ENCODE data around the gene CYB5A.
"Not testable (repeated sequence)": the region's sequence is repeated elsewhere in the genome, so short reads cannot be mapped to it uniquely, and the experiment has no call there.

The CYB5A gene

GRCh38 chr18:74291771-74292540, at the start of gene CYB5A:
Gene CYB5A, minus strand, starts transcription at chr18:74291963. Its CDS starts 88 bp downstream, at chr18:74291875.
- peak; percentile 90 for DNase-seq

- DNase-seq = no peak
Observed at GRCh38 chr18:74337912-74338309, 46.1 kb upstream of the CYB5A start.

GRCh38 chr18:74337155-74337911, 45.6 kb upstream of the CYB5A start:
- DNase-seq = no peak

DNA sequence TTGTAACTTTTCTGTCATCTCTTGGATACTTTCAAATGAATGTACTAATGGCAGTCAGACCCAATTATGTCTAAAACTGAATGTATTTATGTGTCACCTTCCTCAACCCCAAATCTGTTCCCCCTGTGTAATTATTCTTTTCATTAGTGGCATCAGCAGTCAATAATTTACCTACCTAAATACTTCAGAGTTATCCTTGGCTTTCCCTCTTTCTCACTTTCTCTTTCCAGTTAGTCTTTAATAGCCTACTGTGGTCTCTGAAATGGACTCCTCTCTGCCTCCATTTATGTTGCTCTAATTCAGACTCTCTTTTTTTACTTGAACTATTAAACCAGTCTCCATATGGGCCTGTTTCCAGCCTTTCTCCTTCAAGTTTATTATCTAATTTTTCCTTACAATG, 44.9 kb upstream of the CYB5A start:
- no peak for DNase-seq

DNA sequence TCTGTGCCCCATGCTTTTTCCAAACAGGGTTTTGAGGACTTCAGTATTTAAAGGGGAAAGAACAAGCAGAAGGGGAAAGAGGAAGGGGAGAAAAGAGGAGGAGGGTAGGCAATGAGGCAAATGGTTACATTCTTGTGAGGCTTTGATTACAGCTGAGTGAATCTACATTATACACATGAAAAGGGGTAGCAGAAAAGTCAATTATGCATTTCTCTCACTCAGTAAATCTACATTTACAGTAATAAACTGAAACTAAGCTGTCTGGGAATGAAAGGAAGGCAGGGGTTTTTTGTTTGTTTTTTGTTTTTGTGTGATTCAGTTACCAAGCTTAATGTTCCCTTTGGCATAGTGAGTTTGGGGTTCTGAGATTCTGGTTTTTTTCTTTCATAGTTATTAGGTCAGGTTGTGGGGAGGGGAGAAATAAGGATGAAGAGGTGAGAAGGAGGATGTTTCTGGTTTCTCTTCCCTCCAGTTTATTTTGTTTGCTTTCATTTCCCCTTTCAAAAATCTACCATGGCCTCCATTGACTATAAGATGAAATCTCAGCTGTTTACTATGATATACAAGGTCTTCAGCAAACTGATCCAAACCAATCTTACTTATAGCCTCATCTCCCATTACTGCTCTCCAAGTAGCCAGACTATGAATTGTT, 42.6 kb upstream of the CYB5A start:
- DNase-seq = no peak

- DNase-seq = no peak
Observed at GRCh38 chr18:74333091-74333490, 41.3 kb upstream of the CYB5A start.

GRCh38 chr18:74331404-74331803, 39.6 kb upstream of the CYB5A start:
- no peak for DNase-seq

GRCh38 chr18:74329688-74330205, 38.0 kb upstream of the CYB5A start:
- no peak for DNase-seq

GRCh38 chr18:74328206-74328605, 36.4 kb upstream of the CYB5A start:
- no peak for DNase-seq

- DNase-seq = not testable (repeated sequence)
Observed at GRCh38 chr18:74326791-74327190, 35.0 kb upstream of the CYB5A start.

GRCh38 chr18:74326231-74326630, 34.5 kb upstream of the CYB5A start:
- DNase-seq = no peak

- no peak for DNase-seq
Observed at GRCh38 chr18:74316257-74317170, 24.8 kb upstream of the CYB5A start.

DNA sequence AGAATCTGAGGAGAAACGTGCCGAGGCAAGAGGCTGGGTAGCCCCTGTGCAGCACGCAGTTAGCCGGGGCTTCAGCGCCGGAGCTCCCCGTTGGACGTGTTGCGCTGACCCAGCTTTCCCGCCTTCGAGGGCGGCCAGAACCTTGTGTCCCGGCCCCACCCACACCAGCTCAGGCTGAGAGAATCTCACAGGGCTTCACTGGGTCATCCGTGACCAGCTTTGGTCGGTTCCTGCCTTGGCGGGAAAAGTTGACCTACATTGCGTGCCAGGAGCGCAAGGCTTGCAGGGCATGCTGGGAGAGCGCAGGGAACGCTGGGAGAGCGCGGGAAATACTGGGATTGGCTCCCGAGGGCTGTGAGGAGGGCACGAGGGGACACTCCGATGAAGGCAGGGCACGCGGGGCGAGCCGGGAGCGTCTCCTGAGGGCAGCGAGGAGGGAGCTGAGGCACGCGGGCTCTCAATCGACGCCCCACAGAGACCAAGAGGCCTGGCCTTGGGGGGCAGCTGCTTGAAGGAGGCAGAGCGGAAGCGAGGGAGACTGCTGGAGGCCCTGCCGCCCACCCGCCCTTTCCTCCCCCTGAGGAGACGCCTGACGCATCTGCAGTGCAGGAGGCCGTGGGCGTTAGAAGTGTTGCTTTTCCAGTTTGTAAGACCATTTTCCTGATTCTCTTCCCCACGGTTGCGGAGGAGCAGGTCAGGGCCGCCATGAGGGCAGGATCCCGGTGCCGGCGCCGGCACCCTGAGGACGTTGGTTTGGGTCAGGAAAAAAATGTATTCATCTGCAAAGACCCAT, 23.9 kb upstream of the CYB5A start, which contains the start of gene C18orf63:
C18orf63 (plus strand) TSS at position 376 of the 793 bp plus-strand sequence. CDS start 2,027 bp downstream, outside the sequence.
- DNase-seq = no peak

DNA sequence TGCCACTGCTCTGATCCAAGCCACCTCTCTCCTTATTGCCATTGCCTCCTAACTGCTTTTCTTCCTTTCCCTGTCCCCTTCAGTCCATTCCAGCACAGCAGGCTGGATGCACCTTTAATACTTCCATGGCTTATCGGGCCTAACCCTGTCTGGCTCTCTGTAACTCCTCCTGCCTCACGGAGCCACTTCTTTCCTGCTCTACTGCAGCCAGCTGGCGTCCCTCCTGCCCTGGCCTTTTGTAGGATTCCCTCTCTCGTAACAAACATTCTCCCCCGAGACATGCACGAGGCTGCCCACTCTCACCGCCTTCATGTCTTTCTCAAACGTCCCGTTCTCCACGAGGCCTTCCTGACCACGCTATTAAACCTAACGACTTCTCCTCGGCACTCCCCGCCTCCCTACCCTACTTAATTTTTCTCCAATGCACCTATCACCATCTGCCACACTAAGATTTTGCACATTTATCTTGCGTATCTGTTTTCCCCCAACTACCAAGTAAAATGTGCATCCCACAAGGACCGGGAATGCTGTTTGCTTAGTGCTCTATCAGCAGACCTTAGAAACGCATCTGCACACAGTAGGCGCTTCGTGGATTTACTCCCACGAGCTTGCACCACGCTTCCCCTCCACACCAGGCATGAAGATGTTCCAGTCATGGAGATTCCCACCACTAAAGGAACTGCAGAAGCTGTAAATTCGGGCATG, 23.1 kb upstream of the CYB5A start:
- no peak for DNase-seq

DNA sequence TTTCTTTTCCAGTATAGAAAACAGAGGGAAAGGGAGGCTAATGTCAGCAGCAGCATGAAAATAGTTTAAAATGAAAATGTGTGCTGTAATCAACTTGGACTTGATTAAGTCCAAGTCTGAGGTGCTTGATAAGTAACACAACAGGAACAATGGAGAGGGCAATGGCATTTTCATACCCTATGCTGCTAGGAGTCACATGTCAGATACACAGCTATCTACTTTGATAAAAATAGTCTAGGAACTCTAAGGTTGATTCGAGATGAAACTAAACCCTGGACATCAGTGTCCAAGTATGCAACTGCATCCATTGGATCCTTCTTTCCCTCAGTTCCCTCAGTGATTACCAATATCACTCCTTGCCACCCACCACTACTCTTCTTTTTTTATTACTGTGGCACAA, 19.2 kb upstream of the CYB5A start:
- DNase-seq = no peak

DNA sequence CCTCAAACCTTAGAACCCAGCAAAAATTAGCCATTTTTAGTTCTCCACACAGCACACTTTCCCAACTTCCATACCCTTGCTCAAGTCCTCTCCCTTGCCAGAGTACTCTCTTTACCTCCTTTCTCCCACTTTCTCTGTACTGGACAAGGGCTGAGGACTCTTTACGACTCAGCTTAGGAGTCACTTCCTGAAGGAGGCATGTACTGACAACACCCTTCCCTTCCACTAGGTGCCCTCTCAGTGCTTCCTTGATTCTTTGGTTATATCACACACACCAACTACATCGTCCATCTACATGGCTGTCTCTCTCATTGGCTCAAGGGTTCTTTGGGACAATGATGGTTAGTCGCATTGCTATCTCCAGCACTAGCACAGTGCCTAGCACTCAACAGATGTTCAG, 18.6 kb upstream of the CYB5A start:
- DNase-seq = no peak

DNA sequence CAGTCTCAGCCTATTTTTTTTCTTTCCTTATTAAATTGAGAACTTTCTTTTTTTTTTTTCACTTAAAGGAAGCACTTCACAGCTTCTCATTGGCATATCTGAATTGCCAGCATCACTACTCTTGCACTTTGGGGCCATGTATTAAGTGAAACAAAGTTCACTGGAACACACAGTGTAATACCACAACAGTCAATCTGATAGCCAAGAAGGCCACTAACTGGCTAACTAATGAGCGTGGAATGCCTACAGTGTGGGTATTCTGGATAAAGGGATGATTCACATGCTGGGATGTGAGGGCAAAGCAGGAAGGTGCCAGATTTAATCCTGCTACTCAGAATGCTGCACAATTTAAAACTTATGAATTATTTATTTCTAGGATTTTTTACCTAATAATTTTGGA, 12.2 kb upstream of the CYB5A start:
- no peak for DNase-seq

GRCh38 chr18:74303306-74303705, 11.5 kb upstream of the CYB5A start:
- no peak for DNase-seq

GRCh38 chr18:74299746-74300145, 8.0 kb upstream of the CYB5A start:
- DNase-seq = no peak

- DNase-seq = no peak
Observed at GRCh38 chr18:74299162-74299561, 7.4 kb upstream of the CYB5A start.

GRCh38 chr18:74294526-74294925, 2.8 kb upstream of the CYB5A start:
- no peak for DNase-seq
